GM19328 (cell line): Measurements from ENCODE around the gene YY1.
"Not testable (repeated sequence)": the region's sequence is repeated elsewhere in the genome, so short reads cannot be mapped to it uniquely, and the experiment has no call there.

Source experiments
- ATAC-seq: cut with Tn5 transposase; IDR thresholded peaks from one replicate; pipeline ENCODE4 v1.9.1; 2021; ENCODE audit warnings: mild to moderate bottlenecking, moderate library complexity; ENCODE audit not compliant: unreplicated experiment

YY1 gene

GRCh38 chr14:100312110-100312876 is 73.3 kb downstream of the YY1 start:
- ATAC-seq: not testable (repeated sequence)

DNA sequence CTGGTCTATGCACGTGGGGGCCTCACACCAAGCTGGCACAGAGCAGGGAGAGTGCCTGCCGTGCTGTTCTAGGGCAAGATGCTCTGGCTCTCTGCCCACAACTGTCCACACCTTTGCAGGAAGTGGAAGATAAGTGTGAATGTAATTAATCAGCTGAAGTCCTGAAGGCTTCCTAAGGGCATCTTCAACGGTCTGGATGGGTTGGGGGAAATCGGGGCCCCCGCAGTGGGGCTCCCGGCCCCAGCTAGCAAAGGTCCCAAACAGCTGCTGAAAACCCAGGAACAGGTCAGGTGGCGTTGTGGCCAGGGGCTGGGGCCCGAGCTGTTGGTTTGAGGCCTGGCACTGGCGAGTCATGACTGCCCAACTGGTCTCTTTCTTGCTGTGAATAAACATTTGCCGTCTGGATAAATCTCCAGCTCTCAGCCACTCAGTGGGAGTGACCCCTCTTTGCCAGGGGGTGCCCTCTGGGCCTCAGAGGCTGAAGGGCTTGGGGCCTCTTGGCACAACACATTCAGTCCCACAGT is 74.0 kb downstream of the YY1 start:
- ATAC-seq: no peak

DNA sequence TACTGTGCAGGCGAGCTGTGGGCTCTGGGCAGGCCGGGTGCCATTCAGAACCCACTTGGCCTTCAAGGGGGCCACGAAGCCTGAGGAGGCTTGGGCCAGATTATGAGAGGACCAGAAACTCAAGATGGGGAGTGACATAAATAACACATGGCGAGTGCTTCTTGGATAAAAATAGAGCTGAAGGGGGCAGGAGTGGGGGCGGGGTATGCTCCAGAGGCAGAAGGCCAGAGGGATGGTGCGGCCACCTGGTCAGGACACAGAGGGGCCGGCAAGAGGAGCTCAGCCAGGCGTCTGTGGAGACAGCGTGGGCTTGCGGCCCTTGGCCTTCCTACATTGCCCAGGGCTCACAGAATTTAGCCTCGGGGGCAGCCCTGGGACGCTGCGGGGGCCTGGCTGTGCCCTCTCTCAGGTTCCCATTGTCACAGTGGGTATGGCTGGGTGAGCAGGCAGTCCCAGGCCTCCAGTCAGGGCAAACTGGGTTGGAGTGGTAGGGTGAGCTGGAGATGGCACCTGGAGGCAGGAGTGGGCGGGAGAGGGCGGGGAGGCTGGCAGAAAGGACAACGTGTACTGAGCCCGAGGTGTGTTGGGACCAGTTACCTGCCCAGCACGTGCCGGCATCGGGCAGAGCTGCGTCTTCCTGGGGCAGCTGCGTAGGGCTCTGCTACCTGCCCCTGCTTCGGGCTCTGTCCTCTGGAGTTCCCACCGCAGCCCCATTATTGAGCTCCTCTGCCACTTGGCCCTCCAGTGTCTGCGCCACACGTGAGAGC is 74.7 kb downstream of the YY1 start:
- no peak for ATAC-seq

- ATAC-seq: no peak
Observed at GRCh38 chr14:100314724-100315123, 75.8 kb downstream of the YY1 start.

DNA sequence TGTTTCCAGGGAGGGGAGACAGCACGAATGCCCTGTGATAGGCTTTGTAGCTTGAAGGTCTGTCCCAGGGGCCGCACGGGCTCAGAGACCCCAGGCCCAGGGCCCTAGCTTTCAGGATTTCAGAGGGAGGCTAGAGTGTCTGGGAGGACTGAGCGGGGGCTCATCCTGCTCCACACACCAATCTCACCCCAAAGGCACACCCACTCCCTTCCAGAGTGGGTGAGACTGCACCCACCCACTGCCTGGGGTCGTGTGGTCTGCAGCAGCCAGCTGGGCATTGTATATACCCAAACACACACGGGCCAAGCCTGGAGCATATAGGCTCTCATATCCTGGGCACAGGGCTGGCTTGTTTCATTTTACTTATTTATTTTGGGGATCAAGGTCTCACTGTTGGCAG is 78.4 kb downstream of the YY1 start:
- no peak for ATAC-seq

GRCh38 chr14:100317912-100318808 is 79.2 kb downstream of the YY1 start:
- peak; percentile 79 for ATAC-seq

GRCh38 chr14:100320157-100320856 is 81.4 kb downstream of the YY1 start:
- ATAC-seq: no peak

- no peak for ATAC-seq
Observed at GRCh38 chr14:100321473-100322137, 82.7 kb downstream of the YY1 start.

- no peak for ATAC-seq
Observed at GRCh38 chr14:100322138-100322957, 83.4 kb downstream of the YY1 start.

DNA sequence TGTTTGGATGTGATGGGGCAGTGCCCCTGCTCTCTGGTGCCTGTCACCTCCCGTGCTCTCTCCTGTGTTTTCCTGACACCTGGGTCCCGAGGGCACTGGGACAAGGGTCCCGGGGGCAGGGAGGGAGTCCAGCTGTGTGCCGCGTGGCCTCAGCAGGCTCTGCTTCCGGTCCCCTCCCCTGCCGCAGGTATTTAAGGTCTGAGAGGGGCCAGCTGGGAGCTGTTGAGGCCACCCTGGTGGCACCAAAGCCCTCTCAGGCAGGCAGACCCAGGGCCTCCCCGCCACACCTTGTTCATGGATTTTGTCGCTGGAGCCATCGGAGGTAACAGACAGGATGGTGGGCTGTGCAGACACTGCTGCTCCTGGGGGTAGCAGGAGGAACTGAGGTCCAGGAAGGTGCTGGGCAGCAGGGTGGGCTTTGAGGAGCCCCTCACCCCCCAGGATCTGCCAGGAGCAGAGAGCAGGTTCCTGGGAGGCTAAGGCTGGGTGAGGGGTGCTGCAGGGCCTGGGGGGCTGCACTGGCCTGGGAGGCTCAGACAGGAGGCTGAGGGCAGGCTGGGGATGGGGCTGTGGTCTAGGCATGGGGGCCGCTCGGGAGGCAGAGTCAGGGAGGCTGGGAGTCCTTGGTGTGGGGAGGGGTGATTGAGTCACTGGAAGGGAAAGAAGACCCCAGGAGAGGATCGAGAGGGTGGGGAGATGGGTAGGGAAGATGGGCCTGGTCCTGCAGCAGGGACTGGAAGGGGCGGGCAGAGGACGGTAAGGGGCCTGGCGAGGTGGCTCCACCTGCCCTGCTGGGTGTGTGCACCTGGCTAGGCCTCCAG is 84.4 kb downstream of the YY1 start, which contains the start of gene SLC25A47:
TSS of gene SLC25A47 (plus strand) at position 219 of the 821 bp plus-strand sequence. CDS start at position 295, 76 bp downstream.
- ATAC-seq: no peak

DNA sequence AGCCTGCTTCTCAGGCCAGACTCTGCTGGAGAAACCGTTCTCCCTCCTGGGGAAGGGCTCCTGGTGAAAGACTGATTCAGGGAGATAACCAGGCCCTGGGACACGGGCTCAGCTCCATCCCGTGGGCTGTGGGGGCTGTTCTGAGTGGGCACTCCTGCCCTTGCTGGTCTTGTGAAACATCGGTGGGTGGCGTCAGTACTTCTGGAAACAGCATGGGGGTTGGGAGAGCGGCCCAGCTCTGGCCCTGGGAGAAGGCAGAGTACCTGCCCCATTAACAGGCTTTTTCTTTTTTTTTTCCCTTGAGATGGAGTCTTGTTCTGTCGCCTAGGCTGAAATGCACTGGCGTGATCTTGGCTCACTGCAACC is 85.0 kb downstream of the YY1 start:
- ATAC-seq: no peak

GRCh38 chr14:100325231-100325632 is 86.3 kb downstream of the YY1 start:
- ATAC-seq: no peak

DNA sequence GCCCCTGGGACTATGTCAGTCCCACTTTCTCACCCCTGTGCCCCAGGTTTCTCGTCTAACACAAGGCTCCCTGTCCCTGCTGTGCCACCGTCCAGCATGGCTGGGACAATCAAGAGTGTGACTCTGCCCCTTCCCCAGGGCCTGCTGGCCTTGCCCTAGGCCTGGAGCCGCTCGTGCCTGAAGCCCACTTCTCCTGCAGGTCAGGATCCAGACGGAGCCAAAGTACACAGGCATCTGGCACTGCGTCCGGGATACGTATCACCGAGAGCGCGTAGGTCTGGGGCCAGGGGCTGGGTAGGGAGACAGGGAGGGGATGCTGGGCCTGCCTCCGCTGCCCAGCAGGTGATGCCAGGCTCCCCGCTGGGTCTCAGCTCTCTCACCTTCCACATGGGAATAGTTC is 87.0 kb downstream of the YY1 start:
- ATAC-seq: no peak

DNA sequence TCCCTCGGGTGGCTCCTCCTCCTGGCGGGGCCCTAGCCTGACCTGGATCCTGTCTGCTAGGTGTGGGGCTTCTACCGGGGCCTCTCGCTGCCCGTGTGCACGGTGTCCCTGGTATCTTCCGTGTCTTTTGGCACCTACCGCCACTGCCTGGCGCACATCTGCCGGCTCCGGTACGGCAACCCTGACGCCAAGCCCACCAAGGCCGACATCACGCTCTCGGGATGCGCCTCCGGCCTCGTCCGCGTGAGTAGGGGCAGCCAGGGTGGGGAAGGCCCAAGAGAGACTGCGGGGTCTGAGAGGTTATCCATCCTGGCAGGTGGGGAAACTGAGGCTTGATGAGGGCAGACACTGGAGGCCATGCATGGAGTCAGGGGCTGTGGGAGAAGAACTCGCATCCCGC is 88.2 kb downstream of the YY1 start:
- ATAC-seq: no peak

DNA sequence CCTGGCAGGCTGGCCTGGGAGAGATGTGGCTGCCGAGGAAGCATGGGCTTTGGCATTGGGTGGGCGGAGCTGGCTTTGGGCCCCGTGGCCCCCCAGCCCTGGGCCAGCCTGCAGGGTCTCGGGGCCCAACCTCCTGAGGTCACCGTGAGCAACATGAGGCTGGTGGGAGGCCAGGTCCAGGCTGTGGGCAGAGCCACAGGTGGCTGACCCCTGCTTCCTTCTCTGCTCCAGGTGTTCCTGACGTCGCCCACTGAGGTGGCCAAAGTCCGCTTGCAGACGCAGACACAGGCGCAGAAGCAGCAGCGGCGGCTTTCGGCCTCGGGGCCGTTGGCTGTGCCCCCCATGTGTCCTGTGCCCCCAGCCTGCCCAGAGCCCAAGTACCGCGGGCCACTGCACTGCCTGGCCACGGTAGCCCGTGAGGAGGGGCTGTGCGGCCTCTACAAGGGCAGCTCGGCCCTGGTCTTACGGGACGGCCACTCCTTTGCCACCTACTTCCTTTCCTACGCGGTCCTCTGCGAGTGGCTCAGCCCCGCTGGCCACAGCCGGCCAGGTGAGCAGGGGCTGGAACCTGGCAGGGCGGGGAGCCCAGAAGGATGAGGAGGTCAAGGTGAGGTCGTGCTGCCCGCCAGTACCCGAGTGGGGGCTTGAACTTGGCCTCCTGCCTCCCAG is 89.7 kb downstream of the YY1 start:
- ATAC-seq: no peak

- no peak for ATAC-seq
Observed at GRCh38 chr14:100329233-100330006, 90.5 kb downstream of the YY1 start.

DNA sequence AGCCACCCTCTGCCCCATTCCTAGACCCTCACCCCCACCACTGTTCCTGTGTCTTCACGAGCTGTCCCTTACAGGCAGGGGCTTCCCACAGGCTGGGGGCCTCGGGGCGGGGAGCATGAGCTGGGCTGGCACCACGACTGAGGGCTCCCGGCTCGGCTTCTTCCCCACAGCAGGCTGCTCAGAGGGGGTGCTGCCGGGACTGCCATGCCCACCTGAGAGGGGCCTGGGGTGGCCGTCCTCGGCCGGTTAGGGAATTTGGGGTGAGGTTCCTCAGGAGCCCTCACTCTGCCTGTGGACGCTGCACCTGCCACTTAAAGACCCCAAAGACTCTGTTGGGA is 91.0 kb downstream of the YY1 start:
- no peak for ATAC-seq
